ENCODE measurements around the gene OSGIN1. TPM values are rescaled to one million over a fixed set of nuclear protein-coding genes. Genes with fewer than 3 reads are reported as not detected.

OSGIN1 gene, protein sequence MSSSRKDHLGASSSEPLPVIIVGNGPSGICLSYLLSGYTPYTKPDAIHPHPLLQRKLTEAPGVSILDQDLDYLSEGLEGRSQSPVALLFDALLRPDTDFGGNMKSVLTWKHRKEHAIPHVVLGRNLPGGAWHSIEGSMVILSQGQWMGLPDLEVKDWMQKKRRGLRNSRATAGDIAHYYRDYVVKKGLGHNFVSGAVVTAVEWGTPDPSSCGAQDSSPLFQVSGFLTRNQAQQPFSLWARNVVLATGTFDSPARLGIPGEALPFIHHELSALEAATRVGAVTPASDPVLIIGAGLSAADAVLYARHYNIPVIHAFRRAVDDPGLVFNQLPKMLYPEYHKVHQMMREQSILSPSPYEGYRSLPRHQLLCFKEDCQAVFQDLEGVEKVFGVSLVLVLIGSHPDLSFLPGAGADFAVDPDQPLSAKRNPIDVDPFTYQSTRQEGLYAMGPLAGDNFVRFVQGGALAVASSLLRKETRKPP
- 1 to 10 TPM in 1 of 10 donors, under 1 TPM in 9; 0.14 to 1.1 (median 0.47) TPM for polyA plus RNA-seq (ENCODE audit: insufficient read length in 10 of 10)
- long read RNA-seq, donor 1 = 0 reads
- long read RNA-seq, donor 2 = 0 reads
- long read RNA-seq, donor 3 = 0 reads
- long read RNA-seq, donor 4 = 0 reads
- long read RNA-seq, donor 5 = 0 reads
- long read RNA-seq, donor 6 = 0 reads
- long read RNA-seq, donor 7 = 0 reads
- long read RNA-seq, donor 8 = 0 reads
- long read RNA-seq, donor 9 = 0 reads

GRCh38 chr16:83952940-83953795 is at the start of gene OSGIN1:
TSS of gene OSGIN1 (plus strand) at chr16:83953240. CDS start at chr16:83957672, 4,432 bp downstream.
- peak; percentile 80 to 90 (median 85) for DNase-seq

GRCh38 chr16:83903751-83904150 is 49.3 kb upstream of the OSGIN1 start:
- peak; percentile 83 to 84 (median 84) for DNase-seq

GRCh38 chr16:83906683-83907082 is 46.4 kb upstream of the OSGIN1 start:
- no peak for DNase-seq

DNA sequence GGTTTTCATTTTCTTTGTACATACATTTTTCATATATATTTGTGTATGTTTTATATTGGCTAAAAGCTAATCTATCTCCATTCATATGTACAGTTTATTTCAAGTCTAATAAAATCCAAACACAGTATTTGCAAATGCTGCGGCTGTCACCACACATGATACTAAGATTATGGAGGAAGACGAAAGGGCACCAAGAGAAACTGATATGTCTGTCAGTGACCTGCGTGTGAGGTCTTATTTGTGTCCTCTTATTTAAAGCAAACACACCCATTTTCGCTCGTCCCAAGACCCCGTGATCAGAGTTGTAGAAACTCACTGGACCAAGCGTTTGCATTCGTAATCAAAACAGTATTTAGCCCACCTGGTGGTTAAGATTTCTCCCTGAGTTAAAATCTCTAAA is 45.9 kb upstream of the OSGIN1 start:
- no peak for DNase-seq

DNA sequence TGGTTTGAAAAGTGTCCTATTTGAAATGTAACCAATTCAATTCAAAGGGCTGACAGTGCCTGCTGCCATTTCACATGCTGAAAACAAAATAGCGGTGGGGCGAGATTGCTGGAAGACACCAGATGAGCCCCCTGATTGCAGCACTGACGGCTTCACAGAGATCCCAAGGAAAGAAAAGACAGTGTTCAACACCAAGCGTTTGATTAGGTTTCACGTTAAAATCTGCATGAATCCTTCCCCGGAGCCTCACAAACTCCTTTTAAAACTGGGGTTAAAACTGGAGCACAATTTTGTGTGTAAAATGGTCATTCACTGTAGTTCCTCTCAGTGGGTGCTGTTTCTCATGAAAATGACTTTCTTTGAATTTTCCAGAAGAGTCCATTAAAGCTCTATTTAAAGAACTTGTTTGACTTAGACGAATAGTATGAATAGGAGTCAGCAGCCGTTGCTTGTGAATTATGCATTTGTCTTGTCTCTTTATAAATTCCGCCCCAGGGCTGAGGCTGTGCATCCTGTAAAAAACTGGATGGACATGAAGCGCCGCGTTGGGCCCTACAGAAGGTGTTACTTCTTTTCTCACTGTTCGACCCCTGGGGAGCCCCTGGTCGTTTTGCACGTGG is 45.3 kb upstream of the OSGIN1 start:
- DNase-seq = no peak

DNA sequence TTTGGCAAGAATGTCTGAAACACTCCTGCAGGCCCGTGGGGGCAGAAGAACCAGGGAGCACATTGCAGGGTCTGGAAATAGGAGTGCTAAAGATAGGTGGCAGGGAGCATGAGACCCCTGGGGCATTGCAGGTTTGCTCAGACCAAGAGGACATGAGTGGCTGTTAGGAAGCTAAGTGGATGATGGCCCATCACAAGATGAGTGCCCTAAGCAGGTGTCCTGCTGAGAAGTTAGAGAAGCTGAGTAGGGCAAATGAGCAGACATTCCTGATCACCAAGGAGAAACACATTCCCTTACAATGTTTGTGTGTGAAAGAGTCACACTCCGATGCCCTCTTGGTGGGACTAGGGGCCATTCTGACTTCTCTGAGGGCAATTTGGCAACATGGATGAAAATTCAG is 44.2 kb upstream of the OSGIN1 start:
- no peak for DNase-seq

DNA sequence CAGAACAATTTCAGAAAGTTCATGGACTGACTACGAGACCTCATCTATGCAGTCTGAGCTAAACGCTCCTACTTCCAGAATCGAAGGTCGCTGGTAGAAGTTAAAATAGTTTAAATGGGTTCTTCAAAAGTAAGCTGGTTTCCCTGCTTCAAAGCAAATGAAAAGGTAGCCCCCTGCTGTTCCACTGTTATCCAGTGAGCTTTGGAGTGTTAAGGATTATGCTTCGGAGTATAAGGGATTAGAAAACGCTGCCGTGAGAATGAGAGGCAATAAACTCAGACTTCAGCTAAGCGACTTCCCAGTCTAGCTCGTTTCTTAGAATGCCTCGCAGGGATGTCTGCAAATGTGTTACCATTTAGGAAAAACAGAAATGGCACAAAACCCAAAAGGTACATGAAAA is 41.8 kb upstream of the OSGIN1 start:
- DNase-seq = no peak

GRCh38 chr16:83912519-83913244 is 40.4 kb upstream of the OSGIN1 start:
- no peak for DNase-seq

- DNase-seq = peak; percentile 53 to 72 (median 56)
Observed at GRCh38 chr16:83913245-83913633, 39.8 kb upstream of the OSGIN1 start.

DNA sequence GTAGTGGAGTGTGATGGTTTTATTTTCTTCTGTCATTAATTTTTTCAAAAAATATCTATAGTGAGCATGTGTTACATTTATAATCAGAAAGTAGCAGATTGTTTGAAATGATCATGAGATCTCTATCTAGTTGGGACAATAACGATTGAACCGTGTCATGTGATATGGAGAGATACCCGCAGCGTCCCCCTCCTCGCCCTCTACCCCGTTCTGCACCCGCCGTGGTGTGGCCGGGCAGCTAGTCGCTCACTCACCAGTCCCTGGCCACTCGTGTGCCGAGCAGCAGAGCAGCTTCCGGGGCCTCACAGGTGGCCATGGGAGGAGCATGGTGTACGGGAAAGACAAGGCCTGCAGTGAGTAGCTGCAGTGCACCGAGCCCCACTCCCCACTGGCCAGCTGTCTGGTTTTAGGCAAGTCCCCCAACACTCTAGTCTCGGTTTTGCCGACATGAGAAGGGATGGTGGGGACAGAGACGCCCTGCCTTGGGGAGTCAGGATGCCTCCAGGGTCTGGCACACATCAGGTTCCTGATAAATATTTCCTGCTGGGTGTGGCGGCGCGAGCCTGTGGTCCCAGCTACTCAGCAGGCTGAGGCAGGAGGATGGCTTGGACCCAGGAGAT is 38.8 kb upstream of the OSGIN1 start:
- DNase-seq = no peak

DNA sequence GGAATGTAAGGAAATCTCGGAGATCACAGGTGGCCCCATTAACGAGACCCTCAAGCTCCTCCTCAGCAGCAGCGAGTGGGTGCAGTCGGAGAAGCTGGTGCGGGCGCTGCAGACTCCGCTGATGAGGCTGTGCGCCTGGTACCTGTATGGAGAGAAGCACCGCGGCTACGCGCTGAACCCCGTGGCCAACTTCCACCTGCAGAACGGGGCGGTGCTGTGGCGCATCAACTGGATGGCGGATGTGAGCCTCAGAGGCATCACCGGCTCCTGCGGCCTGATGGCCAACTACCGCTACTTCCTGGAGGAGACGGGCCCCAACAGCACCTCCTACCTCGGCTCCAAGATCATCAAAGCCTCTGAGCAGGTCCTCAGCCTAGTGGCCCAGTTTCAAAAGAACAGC is 38.0 kb upstream of the OSGIN1 start:
- DNase-seq = no peak

DNA sequence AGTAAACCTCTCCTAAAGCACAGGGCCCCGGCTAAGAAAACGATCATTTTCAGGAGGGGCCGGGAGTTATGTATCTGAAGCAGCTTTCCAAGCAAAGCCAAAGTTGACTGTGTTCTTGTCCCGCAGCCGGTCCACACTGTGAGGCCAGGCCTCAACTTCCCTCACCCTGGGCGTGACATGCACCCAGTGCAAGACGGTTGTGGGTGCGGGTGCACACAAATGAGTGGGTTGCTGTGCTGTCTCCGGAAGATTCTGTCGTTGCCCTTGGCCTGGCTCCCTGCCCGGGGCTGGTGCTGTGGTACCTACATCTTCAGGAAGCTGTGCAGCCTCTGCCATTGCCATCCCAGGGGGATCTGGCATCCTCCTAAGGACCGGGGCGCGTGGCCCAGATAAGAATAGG is 37.5 kb upstream of the OSGIN1 start:
- no peak for DNase-seq

- DNase-seq = no peak
Observed at GRCh38 chr16:83917152-83918120, 35.6 kb upstream of the OSGIN1 start.

DNA sequence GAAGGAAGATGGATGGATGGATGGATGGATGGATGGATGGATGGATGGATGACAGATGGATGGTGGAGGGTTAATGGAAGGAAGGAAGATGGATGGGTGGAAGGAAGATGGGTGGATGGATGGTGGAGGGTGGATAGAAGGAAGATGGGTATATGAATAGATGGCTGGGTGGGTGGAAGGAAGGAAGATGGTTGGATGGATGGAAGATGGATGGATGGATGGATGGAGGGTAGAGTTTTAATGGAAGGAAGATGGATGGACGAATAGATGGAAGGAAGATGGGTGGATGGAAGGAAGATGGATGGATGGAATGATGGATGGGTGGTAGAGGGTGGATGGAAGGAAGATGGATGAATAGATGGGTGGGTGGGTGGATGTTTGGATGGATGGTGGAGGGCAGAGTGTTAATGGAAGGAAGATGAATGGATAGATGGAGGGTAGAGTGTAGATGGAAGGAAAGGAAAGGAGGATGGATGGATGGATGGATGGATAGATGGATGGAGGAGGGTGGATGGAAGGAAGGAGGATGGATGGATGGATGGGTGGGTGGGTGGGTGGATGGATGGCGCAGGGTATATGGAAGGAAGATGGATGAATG is 32.0 kb upstream of the OSGIN1 start:
- DNase-seq = no peak

GRCh38 chr16:83923581-83924365 is 29.3 kb upstream of the OSGIN1 start:
- DNase-seq = no peak

GRCh38 chr16:83924686-83925085 is 28.4 kb upstream of the OSGIN1 start:
- DNase-seq = no peak

- no peak for DNase-seq
Observed at GRCh38 chr16:83925095-83925905, 27.7 kb upstream of the OSGIN1 start.

Measured in muscle of back (tissue), 13 donors.